Measurements from ENCODE around the gene KIRREL3. TPM values are rescaled to one million over a fixed set of nuclear protein-coding genes. Genes with fewer than 3 reads are reported as not detected.

KIRREL3 gene
- total and polyA plus RNA-seq, 2 of the 8 experiments (the other 6 are each of a cell fraction or from before 2014, with no cell fraction given) = 0.29 to 0.32 TPM

GRCh38 chr11:126538071-126538470 is 462.5 kb downstream of the KIRREL3 start:
- Histone ChIP-seq H3K79me1 (ENCODE audit: low read depth, low read length) (no peaks in the 10 kb centered on the region), H3K23ac (ENCODE audit: insufficient read length) (no peak overlapping the region), H2BK15ac (ENCODE audit: low read length) (no peak overlapping the region), H3K36me3 (ENCODE audit: control insufficient read depth in 2 of 4, insufficient read depth in 4 of 4, low read length in 3 of 4) (no peaks in the 10 kb centered on the region), H3K4me3 (ENCODE audit: extremely low read depth in 1 of 4, insufficient read depth in 2 of 4, low read depth in 3 of 4, low read length in 4 of 4) (no peak overlapping the region), H4K8ac (ENCODE audit: extremely low read depth, insufficient read depth, low read length) (no peak overlapping the region), H2BK5ac (ENCODE audit: low read depth, low read length) (no peak overlapping the region), H3K27ac (ENCODE audit: low read depth, low read length) (no peak overlapping the region), H3K4ac (replicated peaks; ENCODE audit: insufficient read length, low read depth, low read length) (no peak overlapping the region), H3K23me2 (ENCODE audit: low read depth, low read length) (no peaks in the 10 kb centered on the region; the same call in 1 of the 2 replicates), H3K79me2 (ENCODE audit: control insufficient read depth in 1 of 2, insufficient read depth in 2 of 2, low read length in 2 of 2) (no peaks in the 10 kb centered on the region), H3K18ac (ENCODE audit: extremely low read depth, low read length) (no peak overlapping the region), H3K9ac (replicated peaks in 1 of 4; ENCODE audit: extremely low read depth in 1 of 4, low read depth in 3 of 4, low read length in 3 of 4) (no peak overlapping the region), H4K5ac (ENCODE audit: insufficient read length, low read depth, low read length) (no peak overlapping the region), H3K9me3 (ENCODE audit: insufficient read depth in 2 of 2, low read depth in 1 of 2, low read length in 1 of 2) (no peaks in the 10 kb centered on the region), H3K27me3 (replicated peaks in 1 of 4; ENCODE audit: control insufficient read depth in 3 of 4, extremely low read depth in 1 of 4, insufficient read depth in 3 of 4, low read length in 3 of 4) (no peaks in the 10 kb centered on the region), H2AK5ac (ENCODE audit: low read depth, low read length) (no peak overlapping the region), H2BK12ac (ENCODE audit: low read depth, low read length) (no peak overlapping the region), H3K4me2 (ENCODE audit: insufficient read depth in 1 of 2, low read depth in 2 of 2, low read length in 2 of 2) (no peak overlapping the region), H4K91ac (replicated peaks; ENCODE audit: insufficient read length, low read length) (no peak overlapping the region), H2BK20ac (ENCODE audit: low read length) (no peak overlapping the region), H4K20me1 (replicated peaks in 1 of 2; ENCODE audit: control insufficient read depth in 1 of 2, insufficient read depth in 2 of 2, low read length in 2 of 2) (no peaks in the 10 kb centered on the region), H2BK120ac (replicated peaks; ENCODE audit: low read depth, low read length) (no peak overlapping the region), H2AFZ (ENCODE audit: low read length) (no peak overlapping the region), H3K56ac (replicated peaks; ENCODE audit: insufficient read length, low read depth, low read length) (no peak overlapping the region), H3K4me1 (replicated peaks in 1 of 4; ENCODE audit: control insufficient read depth in 3 of 4, insufficient read depth in 4 of 4, low read length in 3 of 4) (peaks cover 0 to 3% (median under 1%) of the 10 kb centered on the region in 4 experiments; a peak in 3 of 7 replicates), H3K14ac (ENCODE audit: insufficient read length) (no peak overlapping the region)
- FAIRE-seq = no peak
- no peak for TF ChIP-seq SAP30 (IDR thresholded peaks at IDR 0.05; ENCODE audit: insufficient read depth, insufficient replicate concordance, low read length)
- TF ChIP-seq GABPA (IDR thresholded peaks at IDR 0.05; ENCODE audit: borderline replicate concordance, insufficient read depth, low read length) = no peak
- no peak for TF ChIP-seq EP300 (IDR thresholded peaks at IDR 0.05; ENCODE audit: borderline replicate concordance in 1 of 2, low read depth in 2 of 2, low read length in 2 of 2)
- TF ChIP-seq PHF8 (conservative IDR thresholded peaks at IDR 0.05; ENCODE audit: low read depth, low read length) = no peak
- TF ChIP-seq CREB1 (IDR thresholded peaks at IDR 0.05) = no peak
- no peak for TF ChIP-seq ATF2 (IDR thresholded peaks at IDR 0.05; ENCODE audit: low read length)
- no peak for TF ChIP-seq YY1 (IDR thresholded peaks at IDR 0.05; ENCODE audit: low read depth, low read length)
- no peak for TF ChIP-seq KDM5A (IDR thresholded peaks at IDR 0.05; ENCODE audit: low read length)
- POLR2A ChIA-PET (ENCODE audit: partially characterized antibody) = no interaction called here
- 87% methylated on average over 4 of the region's 4 CpGs; no CpG with 5 or more reads in 1 of the 2 experiments for WGBS, 2 experiments (ENCODE audit: extremely low coverage in 1 of 2, insufficient coverage in 1 of 2, insufficient read length in 1 of 2, insufficient replicate concordance in 2 of 2, low coverage in 1 of 2, low lambda C conversion rate in 2 of 2, missing lambda C conversion rate in 1 of 2)
- no peak for DNase-seq (ENCODE audit: low read depth in 1 of 2, low spot score in 2 of 2)
- CTCF ChIA-PET (ENCODE audit: partially characterized antibody) = interaction anchor here (0.6 to 1.8 kb wide), 4 partner anchors 12 to 324 kb away, joined by 3 to 7 read pairs (median 5); no protein-coding TSS in a partner anchor

Measured in H1 (cell line).